GM15510 (cell line): ENCODE measurements around the gene SLC52A3.

Experiments
- POLR2A ChIP-seq: IDR thresholded peaks from 3 replicates; pipeline ENCODE4 v1.6.1; 2011; ENCODE audit warnings: borderline replicate concordance; ENCODE audit not compliant: insufficient read length; ENCODE audit errors: extremely low read depth

Gene SLC52A3

GRCh38 chr20:768426-768978, at the start of gene SLC52A3:
TSS of gene SLC52A3 (minus strand) at chr20:768500. CDS start at chr20:765774, 2,726 bp downstream.
- no peak for TF ChIP-seq POLR2A

GRCh38 chr20:815914-816606, 47.8 kb upstream of the SLC52A3 start:
- no peak for TF ChIP-seq POLR2A

GRCh38 chr20:815226-815625, 46.9 kb upstream of the SLC52A3 start:
- no peak for TF ChIP-seq POLR2A

GRCh38 chr20:813390-813789, 45.1 kb upstream of the SLC52A3 start:
- TF ChIP-seq POLR2A, result no peak

GRCh38 chr20:805713-806112, 37.4 kb upstream of the SLC52A3 start:
- TF ChIP-seq POLR2A, result no peak

- TF ChIP-seq POLR2A, result no peak
These were observed 33.4 kb upstream of the SLC52A3 start for GRCh38 chr20:801678-802077.

GRCh38 chr20:796921-797320, 28.6 kb upstream of the SLC52A3 start:
- no peak for TF ChIP-seq POLR2A

GRCh38 chr20:792248-792647, 23.9 kb upstream of the SLC52A3 start:
- TF ChIP-seq POLR2A, result no peak

- TF ChIP-seq POLR2A, result no peak
These were observed 22.8 kb upstream of the SLC52A3 start for GRCh38 chr20:791056-791455.

- TF ChIP-seq POLR2A, result no peak
These were observed 19.5 kb upstream of the SLC52A3 start for GRCh38 chr20:787825-788224.

- TF ChIP-seq POLR2A, result no peak
These were observed 11.5 kb upstream of the SLC52A3 start for GRCh38 chr20:779771-780170.

- no peak for TF ChIP-seq POLR2A
These were observed 7.9 kb upstream of the SLC52A3 start for GRCh38 chr20:776165-776564.

- no peak for TF ChIP-seq POLR2A
These were observed 7.4 kb upstream of the SLC52A3 start for GRCh38 chr20:775679-776135.

- no peak for TF ChIP-seq POLR2A
These were observed 6.4 kb upstream of the SLC52A3 start for GRCh38 chr20:774660-775057.

- no peak for TF ChIP-seq POLR2A
These were observed 5.8 kb upstream of the SLC52A3 start for GRCh38 chr20:774016-774659.

GRCh38 chr20:772806-773205, 4.5 kb upstream of the SLC52A3 start:
- TF ChIP-seq POLR2A, result no peak

- no peak for TF ChIP-seq POLR2A
These were observed 3.6 kb upstream of the SLC52A3 start for GRCh38 chr20:771741-772464.
